T47D (cell line): ENCODE results near the gene MEG3.

ENCODE experiments used
- DNase-seq, 2 experiments: peaks; one replicate each; pipeline versions ENCODE4 v3.0.0 to v3.0.0-alpha.2; 2011 to 2012; ENCODE audit warnings: low read depth in 1 of 2, low spot score in 1 of 2
- JUND ChIP-seq: IDR thresholded peaks from 2 replicates; pipeline ENCODE4 v1.6.1; 2012; ENCODE audit warnings: low read depth
- in situ Hi-C: cut with HindIII; loops from 2 replicates; pipeline ENCODE4 v1.10.0; 2016; ENCODE audit warnings: low sequenced_read_pairs, low pct_unique_long_range_greater_than_20kb

Gene MEG3

GRCh38 chr14:100866666-100867630, 41.0 kb downstream of the MEG3 start:
- DNase-seq, result no peak
- TF ChIP-seq JUND, result no peak
- in situ Hi-C loops, result no loop called here

- TF ChIP-seq JUND, result no peak
- in situ Hi-C loops, result no loop called here
- DNase-seq, result no peak
Observed at GRCh38 chr14:100867631-100868315, 41.9 kb downstream of the MEG3 start.

DNA sequence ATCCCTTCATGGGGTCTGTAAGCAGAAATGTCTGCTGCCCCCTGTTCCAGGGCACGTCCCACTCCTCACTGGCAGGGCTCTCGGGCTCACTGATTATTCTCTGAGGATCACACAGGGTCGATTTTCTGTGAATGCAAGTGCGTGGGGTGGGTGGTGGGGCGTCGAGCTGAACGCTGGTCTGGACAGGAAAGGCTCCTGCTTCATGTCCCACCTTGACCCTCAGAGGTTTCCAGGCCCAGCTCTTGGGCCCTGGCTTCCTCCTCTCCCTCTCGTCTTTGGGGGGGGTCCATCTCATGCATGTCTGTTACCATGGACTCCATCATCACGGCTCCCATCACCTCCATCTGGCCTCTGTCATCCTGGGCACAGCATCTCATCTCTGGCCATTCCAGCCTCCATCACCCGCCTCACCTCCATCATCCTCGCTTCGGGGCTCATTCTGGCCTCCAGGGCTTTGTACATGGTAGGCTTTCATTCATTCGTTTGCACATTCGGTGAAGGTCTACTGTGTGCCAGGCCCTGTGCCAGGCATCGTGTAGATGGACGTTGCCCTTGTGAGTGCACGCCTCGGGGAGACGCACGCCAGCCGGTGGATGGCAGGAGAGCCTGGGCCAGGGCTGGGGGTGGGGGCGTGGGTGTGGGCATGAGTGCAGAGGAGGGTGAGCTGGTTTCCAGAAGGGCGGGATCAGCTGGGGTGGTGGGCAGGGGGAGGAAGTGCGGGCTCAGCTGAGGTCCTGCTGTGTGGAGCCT, 42.9 kb downstream of the MEG3 start:
- TF ChIP-seq JUND, result no peak
- in situ Hi-C loops, result no loop called here

GRCh38 chr14:100871234-100872186, 45.6 kb downstream of the MEG3 start:
- no peak for TF ChIP-seq JUND
- peak in 1 of 2 experiments; percentile 34 for DNase-seq
- in situ Hi-C loops, result no loop called here

More for the DNA sequence above, 42.9 kb downstream of the MEG3 start:
- DNase-seq, result no peak

GRCh38 chr14:100872259-100873095, 46.6 kb downstream of the MEG3 start:
- no peak for DNase-seq
- in situ Hi-C loops, result no loop called here
- no peak for TF ChIP-seq JUND

DNA sequence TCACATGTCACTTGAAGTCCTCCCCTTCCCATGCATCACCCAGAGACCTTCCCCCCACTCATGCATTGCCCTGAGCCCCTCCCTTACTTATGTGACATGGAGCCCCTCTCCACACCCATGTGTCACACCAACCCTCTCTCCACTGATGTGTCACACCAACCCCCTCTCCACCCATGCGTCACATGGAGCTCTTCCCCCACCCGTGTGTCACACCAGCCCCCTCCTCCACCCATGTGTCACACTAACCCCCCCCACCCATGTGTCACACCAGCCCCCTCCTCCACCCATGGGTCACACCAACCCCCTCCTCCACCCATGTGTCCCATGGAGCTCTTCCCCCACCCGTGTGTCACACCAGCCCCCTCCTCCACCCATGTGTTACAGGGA, 47.2 kb downstream of the MEG3 start:
- DNase-seq, result no peak
- in situ Hi-C loops, result no loop called here
- no peak for TF ChIP-seq JUND

- DNase-seq, result no peak
- no peak for TF ChIP-seq JUND
- in situ Hi-C loops, result no loop called here
Observed at GRCh38 chr14:100874051-100874410, 48.1 kb downstream of the MEG3 start.

DNA sequence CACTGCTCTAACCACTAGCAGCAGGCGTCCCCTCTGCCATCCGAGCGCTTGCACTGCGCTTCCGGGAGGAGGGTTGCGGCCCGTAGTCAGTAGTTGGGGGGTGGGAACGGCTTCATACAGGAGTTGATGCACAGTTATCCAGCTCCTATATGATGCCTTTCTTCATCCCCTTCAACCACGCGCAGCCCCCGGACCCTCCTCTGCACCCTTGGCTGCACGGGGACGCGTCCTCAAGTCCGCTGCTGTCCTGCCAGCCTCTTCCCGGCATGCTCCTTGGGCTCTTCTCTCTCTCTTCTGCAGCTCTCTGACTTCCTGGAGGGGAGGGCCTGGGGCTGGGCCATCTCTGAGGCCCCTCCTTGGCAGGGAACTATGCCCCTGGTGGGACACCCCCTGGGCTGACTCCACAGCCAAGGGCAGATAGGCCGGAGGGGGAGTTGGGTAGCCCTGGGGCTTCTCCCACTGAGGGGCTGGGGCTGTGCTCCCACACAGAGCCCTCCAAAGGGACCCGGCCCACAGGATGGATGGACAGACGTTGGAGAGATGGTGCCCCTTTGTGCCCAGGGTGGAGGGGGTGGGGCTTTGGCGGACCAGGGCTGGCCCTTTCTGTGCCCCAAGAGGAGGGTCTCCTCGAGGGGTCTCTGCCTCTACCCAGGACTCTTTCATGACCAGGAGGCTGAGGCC, 48.6 kb downstream of the MEG3 start:
- in situ Hi-C loops, result no loop called here
- no peak for DNase-seq
- TF ChIP-seq JUND, result no peak

- TF ChIP-seq JUND, result no peak
- in situ Hi-C loops, result no loop called here
- no peak for DNase-seq
Observed at GRCh38 chr14:100875126-100875525, 49.2 kb downstream of the MEG3 start.

DNA sequence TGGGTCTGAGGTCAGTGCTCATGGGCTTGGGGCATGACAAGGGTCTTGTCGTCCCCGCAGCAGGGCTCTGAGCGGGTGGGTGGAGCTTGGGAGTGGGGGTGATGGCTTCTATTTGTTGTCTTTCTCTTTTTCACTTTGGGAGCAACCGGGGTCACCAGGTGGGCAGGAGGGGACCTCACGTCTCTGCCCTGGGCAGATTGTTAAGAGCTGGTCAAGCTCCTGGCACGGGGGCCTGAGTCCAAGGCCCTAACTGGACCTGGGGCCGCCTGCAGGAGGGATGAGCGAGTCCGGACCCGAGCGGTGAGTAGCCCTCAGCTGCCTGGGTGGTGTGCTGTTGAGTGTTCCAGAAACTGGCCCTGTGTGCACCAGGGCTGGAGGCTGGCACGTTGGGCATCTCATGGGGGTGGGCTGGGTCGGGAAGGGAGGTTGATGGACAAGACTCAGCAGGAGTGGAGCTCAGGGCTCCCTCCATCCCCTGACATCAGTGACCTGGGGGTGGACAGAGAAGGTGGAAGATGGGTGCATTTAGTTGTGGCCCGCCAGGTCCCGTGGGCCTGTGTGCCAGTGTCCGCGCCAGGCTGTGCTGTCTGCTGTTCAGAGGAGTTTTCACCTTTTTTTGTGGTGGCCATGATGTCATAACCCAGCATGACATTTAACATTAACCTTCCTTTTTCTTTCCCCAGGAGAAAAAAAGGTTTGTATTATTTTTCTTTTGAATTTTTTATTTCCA, 50.1 kb downstream of the MEG3 start:
- in situ Hi-C loops, result no loop called here
- no peak for DNase-seq
- TF ChIP-seq JUND, result no peak
